Muscle of leg (tissue), 11 donors: ENCODE data around the gene CNIH2. TPM values are rescaled to one million over a fixed set of nuclear protein-coding genes. Genes with fewer than 3 reads are reported as not detected.

Experiments used
- DNase-seq: peaks from one replicate; pipeline ENCODE4 v3.0.0; 2013
- H3K27ac ChIP-seq: one replicate; pipeline ENCODE4 v1.5.1; 2013; ENCODE audit warnings: mild to moderate bottlenecking, low read length, control low read depth
- H3K27me3 ChIP-seq: one replicate; pipeline ENCODE4 v1.6.1; 2013; ENCODE audit warnings: low read length; ENCODE audit not compliant: control insufficient read depth, insufficient read depth
- H3K36me3 ChIP-seq: one replicate; pipeline ENCODE4 v1.6.1; 2013; ENCODE audit warnings: low read length; ENCODE audit not compliant: control insufficient read depth, insufficient read depth
- H3K4me1 ChIP-seq: one replicate; pipeline ENCODE4 v1.6.1; 2013; ENCODE audit warnings: low read length; ENCODE audit not compliant: control insufficient read depth, insufficient read depth
- H3K4me3 ChIP-seq: one replicate; pipeline ENCODE4 v1.5.1; 2013; ENCODE audit warnings: low read length, control low read depth
- H3K9me3 ChIP-seq: replicated peaks from 2 replicates; pipeline ENCODE4 v1.6.1; 2013; ENCODE audit warnings: low read depth, low read length; ENCODE audit not compliant: control insufficient read depth
- WGBS: methylation state at CpG from one replicate; pipeline ENCODE4 v1.1.5; 2013; ENCODE audit warnings: missing lambda C conversion rate; ENCODE audit not compliant: insufficient coverage; 5-methylcytosine and 5-hydroxymethylcytosine counted together
- polyA plus RNA-seq, 8 donors: library from polyadenylated mRNA; unstranded; fragments of 120-200 nt; gene quantifications; one replicate each; pipeline versions ENCODE4 v1.2.1 to v1.2.3, GENCODE V29; 2013; ENCODE audit warnings: inconsistent platforms in 1 of 8, low replicate concordance in 1 of 8; ENCODE audit not compliant: insufficient read length in 8 of 8, insufficient read depth in 1 of 8
- total RNA-seq: library from RNA; stranded (reverse); fragments of 120-200 nt; gene quantifications from one replicate; pipeline ENCODE4 v1.2.4, GENCODE V29; 2013

Gene CNIH2
- total and polyA plus RNA-seq, 9 donors, result 1.0 to 5.4 (median 4.1) TPM

DNA sequence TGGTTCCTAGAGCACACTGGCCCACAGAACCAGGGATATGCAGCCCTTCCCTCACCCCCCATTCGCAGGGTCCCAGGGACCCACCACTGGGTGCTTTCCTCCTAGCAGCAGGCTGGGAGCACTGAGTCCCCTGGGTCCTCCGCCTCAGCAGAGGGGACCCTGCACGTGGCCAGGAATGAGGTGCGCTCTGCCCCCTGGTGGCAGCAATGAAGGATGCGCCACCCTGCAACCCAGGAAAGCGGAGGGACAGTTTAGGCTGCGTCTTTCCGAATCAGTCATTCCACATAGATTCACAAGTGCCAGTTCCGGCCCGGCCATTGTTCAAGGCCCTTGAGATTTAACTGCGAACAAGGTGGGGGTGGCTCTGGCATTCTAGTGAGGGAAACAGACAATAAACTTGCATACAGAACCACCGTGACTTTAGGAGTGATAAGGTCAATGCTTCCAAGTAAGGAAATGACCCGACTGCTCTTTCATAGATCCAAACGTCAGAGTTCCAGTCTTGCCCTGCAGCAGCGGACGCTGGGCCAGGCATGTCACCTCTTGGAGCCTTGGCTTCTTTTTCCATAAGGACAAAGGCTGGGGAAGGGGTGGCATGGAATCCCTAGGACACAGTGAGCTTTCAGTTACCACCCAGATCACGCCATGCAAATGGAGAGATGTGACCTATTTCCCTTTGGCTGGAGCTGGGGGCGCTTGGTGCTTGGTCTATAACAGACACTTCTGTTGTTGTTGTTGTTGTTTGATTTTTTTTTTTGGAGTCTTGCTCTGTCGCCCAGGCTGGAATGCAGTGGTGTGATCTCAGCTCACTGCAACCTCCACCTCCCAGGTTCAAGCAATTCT lies 50.5 kb downstream of the CNIH2 start:
- Histone ChIP-seq H3K27ac (peak overlapping the region; percentile 38), H3K4me1 (peaks cover 43% of the 10 kb centered on the region), H3K36me3 (peaks cover 22% of the 10 kb centered on the region), H3K27me3 (no peaks in the 10 kb centered on the region), H3K4me3 (no peak overlapping the region), H3K9me3 (no peaks in the 10 kb centered on the region)
- WGBS, result 12% methylated on average over 13 of the region's 19 CpGs
- peak; percentile 81 for DNase-seq

DNA sequence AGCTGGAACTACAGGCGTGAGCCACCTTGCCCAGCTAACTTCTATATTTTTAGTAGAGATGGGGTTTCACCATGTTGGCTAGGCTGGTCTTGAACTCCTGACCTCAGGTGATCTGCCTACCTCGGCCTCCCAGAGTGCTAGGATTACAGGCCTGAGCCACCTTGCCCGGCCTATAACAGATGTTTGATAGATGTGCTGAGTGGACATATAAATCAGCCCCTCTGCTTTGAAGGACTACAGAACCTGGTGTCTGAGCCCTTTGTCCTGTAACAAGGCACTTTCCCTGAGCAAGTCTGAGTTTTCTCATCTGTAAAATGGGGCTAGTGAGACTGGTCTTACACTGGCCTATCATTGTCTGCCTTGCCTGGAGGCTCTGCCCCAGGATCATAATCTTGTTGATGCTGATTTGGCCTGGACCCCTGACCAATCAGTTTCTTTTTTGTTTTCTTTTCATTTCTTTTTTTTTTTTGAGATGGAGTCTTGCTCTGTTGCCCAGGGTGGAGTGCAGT lies 51.2 kb downstream of the CNIH2 start:
- DNase-seq, result no peak
- Histone ChIP-seq H3K4me1 (peaks cover 43% of the 10 kb centered on the region), H3K4me3 (no peak overlapping the region), H3K27me3 (no peaks in the 10 kb centered on the region), H3K9me3 (no peaks in the 10 kb centered on the region), H3K36me3 (peaks cover 22% of the 10 kb centered on the region), H3K27ac (no peak overlapping the region)
- 100% methylated on average over 1 of the region's 3 CpGs for WGBS

DNA sequence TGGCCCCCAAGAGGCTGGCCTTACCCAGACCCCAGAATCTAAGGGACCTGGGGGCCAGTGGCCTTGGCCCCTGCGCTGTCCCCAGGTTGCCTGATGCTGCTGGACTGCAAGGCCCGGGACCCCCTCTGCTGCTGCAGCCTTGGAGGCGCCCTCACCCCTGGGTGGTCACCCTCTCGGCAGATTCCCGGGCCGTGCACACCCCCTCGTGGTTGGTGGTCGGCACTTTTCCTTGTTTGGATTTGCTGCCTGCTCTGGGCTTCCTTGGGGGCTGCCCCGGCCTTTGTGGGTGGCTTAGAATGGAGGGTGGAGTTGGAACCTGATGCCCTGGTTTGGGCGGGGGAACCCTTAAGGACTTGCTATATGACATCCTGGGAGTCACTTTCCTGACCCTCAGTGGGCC lies 53.0 kb downstream of the CNIH2 start:
- no peak overlapping the region for H3K4me3 ChIP-seq
- no peaks in the 10 kb centered on the region for H3K9me3 ChIP-seq
- H3K36me3 ChIP-seq, result peaks cover 22% of the 10 kb centered on the region
- no peak for DNase-seq
- peaks cover 43% of the 10 kb centered on the region for H3K4me1 ChIP-seq
- 54% methylated on average over 6 of the region's 10 CpGs for WGBS
- no peaks in the 10 kb centered on the region for H3K27me3 ChIP-seq
- H3K27ac ChIP-seq, result no peak overlapping the region

DNA sequence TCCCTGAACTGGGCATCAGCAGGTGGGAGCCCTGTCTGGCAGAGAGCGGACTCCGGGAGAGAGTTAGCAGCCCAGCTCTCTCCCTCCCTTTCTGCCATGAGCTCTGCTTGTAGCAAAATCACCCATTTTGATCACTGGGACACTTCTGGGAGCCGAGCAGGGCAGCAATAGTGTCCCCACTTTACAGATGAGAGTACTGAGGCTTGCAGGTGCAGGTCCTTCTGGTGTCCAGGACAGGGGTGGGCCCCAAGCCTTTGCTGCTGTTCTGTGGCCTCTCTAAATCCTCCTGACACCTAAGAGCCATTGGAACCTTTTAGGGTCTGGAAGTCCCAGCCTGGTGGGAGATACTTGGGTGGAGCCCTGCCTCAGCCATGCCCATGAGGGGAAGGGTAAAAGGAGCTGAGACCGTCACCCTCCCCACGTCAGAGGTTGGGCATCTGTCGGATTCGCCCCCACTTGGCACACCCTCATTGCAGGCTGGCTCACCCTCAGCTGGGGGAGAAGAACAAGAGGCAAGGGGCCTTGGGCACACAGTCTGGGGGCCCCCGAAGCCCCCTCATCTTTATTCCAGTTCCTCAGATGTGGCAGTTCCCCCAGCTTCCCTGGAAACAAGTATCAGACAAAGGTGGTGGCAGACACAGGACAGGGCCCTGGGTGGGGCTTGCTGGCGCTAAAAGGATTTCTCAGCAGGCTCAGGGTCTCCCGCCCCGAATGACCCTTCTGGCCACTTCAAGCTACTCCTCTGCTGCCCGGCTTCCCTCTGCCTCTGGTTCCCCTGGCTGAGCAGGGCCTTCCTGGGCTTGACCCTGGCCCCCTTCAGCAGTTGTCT lies 53.8 kb downstream of the CNIH2 start:
- DNase-seq, result no peak
- no peaks in the 10 kb centered on the region for H3K9me3 ChIP-seq
- H3K27ac ChIP-seq, result no peak overlapping the region
- 85% methylated on average over 7 of the region's 12 CpGs for WGBS
- no peaks in the 10 kb centered on the region for H3K27me3 ChIP-seq
- H3K36me3 ChIP-seq, result peaks cover 22% of the 10 kb centered on the region
- no peak overlapping the region for H3K4me3 ChIP-seq
- peaks cover 43% of the 10 kb centered on the region for H3K4me1 ChIP-seq

DNA sequence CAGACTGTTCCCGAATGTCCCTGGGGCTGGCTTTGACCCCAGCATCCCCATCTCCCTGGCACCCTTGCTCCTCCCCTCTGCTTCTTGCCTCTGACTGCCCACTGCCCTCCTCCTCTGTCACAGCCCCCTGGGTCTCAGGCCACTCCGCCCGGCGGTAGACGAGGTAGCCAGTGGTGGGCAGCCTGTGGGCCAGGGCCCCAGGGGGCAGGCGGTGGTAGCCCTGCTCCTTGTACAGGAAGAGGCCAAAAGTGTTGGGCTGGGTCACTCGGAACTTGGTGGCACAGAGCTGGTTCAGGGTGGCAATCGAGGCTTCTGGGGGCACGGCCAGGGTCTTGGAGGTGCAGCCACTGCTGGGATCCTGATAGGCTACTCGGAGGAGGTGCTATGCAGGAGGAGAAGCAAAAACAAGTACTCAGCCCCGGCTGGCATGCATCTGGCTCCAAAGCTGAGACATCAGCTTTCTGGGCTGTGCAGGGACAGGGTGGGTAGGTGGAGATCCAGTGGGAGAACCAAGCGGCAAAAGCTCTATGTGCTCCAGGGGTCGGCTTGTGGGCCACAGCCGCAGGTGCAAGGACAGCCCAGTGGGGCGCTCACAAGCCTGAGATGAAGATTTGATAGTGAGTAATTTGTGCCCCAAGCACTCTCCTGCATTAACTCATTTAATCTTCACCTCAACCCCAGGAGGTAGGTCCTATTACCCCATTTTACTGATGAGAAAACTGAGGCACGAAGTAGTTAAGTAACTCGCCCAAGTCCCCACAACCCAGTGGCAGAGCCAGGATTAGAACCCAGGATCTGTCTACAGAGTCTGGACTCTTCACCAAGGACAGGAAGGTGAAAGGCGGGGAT lies 54.6 kb downstream of the CNIH2 start:
- Histone ChIP-seq H3K27me3 (no peaks in the 10 kb centered on the region), H3K9me3 (no peaks in the 10 kb centered on the region), H3K27ac (no peak overlapping the region), H3K4me1 (peaks cover 43% of the 10 kb centered on the region), H3K4me3 (no peak overlapping the region), H3K36me3 (peaks cover 28% of the 10 kb centered on the region)
- DNase-seq, result peak; percentile 1
- 92% methylated on average over 12 of the region's 18 CpGs for WGBS

DNA sequence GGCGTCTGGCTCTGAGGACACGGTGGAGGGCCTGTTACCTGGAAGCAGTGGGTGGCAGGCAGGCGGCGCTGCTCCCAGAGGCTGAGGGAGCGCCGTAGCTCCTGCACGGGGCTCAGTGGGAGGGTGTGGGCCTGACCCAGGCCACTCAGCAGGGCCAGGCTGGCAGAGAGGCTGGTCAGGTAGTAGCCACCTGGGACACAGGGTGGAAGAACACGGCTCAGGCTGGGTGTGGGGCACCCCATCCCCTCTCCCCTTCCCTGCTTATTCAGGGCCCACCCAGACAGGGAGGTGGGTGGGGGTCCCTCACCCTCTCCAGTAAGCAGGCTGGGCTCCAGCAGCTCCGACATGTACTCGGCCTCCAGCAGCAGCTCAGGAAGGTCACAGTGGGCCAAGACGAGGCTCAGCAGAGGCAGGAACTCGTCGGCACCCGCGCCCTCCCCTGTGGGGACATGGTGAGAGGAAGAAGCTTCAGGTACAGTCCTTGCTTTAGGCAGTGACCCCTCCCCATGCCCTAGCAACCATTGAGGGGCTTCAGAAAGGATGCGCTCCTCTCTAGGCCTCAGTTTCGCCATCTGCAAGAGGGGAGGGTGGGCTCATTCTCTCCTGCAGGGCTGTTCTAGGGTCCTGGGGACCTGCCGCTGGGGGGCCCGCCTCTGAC lies 55.4 kb downstream of the CNIH2 start:
- Histone ChIP-seq H3K9me3 (no peaks in the 10 kb centered on the region), H3K27me3 (no peaks in the 10 kb centered on the region), H3K4me3 (no peak overlapping the region), H3K4me1 (peaks cover 42% of the 10 kb centered on the region), H3K36me3 (peaks cover 34% of the 10 kb centered on the region), H3K27ac (no peak overlapping the region)
- 91% methylated on average over 11 of the region's 19 CpGs for WGBS
- peak; percentile 2 for DNase-seq

Other genes starting within 250 kb of the CNIH2 start
- gene GAL3ST3, start 229.0 kb upstream of the CNIH2 start, total RNA-seq, result 0.80 TPM
- gene GAL3ST3, start 229.0 kb upstream of the CNIH2 start, polyA plus RNA-seq, result 1 to 10 TPM in 3 of 8 donors, under 1 TPM in 5; 0.22 to 1.7 (median 0.93) TPM
- gene SF3B2, start 225.8 kb upstream of the CNIH2 start, total RNA-seq, result 96.9 TPM
- 100 to 1,000 TPM; 124 to 168 (median 144) TPM for gene SF3B2, start 225.8 kb upstream of the CNIH2 start, polyA plus RNA-seq
- 13.2 TPM for gene PACS1, start 207.9 kb upstream of the CNIH2 start, total RNA-seq
- 10 to 100 TPM; 25.9 to 41.3 (median 32.0) TPM for gene PACS1, start 207.9 kb upstream of the CNIH2 start, polyA plus RNA-seq
- 8.1 TPM for gene KLC2, start 20.5 kb upstream of the CNIH2 start, total RNA-seq
- gene KLC2, start 20.5 kb upstream of the CNIH2 start, polyA plus RNA-seq, result 10 to 100 TPM; 13.3 to 22.4 (median 18.5) TPM
- gene RAB1B, start 9.5 kb upstream of the CNIH2 start, total RNA-seq, result 69.7 TPM
- gene RAB1B, start 9.5 kb upstream of the CNIH2 start, polyA plus RNA-seq, result 100 to 1,000 TPM in 6 of 8 donors, 10 to 100 TPM in 2; 90.1 to 111 (median 101) TPM
- gene YIF1A, start 11.0 kb downstream of the CNIH2 start, total RNA-seq, result 58.9 TPM
- gene YIF1A, start 11.0 kb downstream of the CNIH2 start, polyA plus RNA-seq, result 10 to 100 TPM; 45.3 to 56.2 (median 53.0) TPM
- gene TMEM151A, start 13.7 kb downstream of the CNIH2 start, total RNA-seq, result not detected
- gene TMEM151A, start 13.7 kb downstream of the CNIH2 start, polyA plus RNA-seq, result under 1 TPM in 1 of 8 donors, not detected in 7; 0.04 TPM
- 24.5 TPM for gene CD248, start 38.9 kb downstream of the CNIH2 start, total RNA-seq
- 100 to 1,000 TPM in 4 of 8 donors, 10 to 100 TPM in 4; 65.9 to 134 (median 98.9) TPM for gene CD248, start 38.9 kb downstream of the CNIH2 start, polyA plus RNA-seq
- 6.0 TPM for gene RIN1, start 58.3 kb downstream of the CNIH2 start, total RNA-seq
- 1 to 10 TPM; 5.3 to 9.6 (median 7.7) TPM for gene RIN1, start 58.3 kb downstream of the CNIH2 start, polyA plus RNA-seq
- 25.0 TPM for gene BRMS1, start 66.9 kb downstream of the CNIH2 start, total RNA-seq
- gene BRMS1, start 66.9 kb downstream of the CNIH2 start, polyA plus RNA-seq, result 10 to 100 TPM; 20.5 to 27.0 (median 23.6) TPM
- 25.7 TPM for gene B4GAT1, start 69.5 kb downstream of the CNIH2 start, total RNA-seq
- 10 to 100 TPM; 17.7 to 24.1 (median 22.9) TPM for gene B4GAT1, start 69.5 kb downstream of the CNIH2 start, polyA plus RNA-seq
- gene SLC29A2, start 93.6 kb downstream of the CNIH2 start, total RNA-seq, result 10.1 TPM
- 10 to 100 TPM; 16.2 to 35.4 (median 30.0) TPM for gene SLC29A2, start 93.6 kb downstream of the CNIH2 start, polyA plus RNA-seq
- gene NPAS4, start 142.9 kb downstream of the CNIH2 start, total RNA-seq, result 0.27 TPM
- under 1 TPM in 7 of 8 donors, not detected in 1; 0.05 to 0.57 (median 0.14) TPM for gene NPAS4, start 142.9 kb downstream of the CNIH2 start, polyA plus RNA-seq
- 59.0 TPM for gene MRPL11, start 160.7 kb downstream of the CNIH2 start, total RNA-seq
- 10 to 100 TPM; 49.6 to 62.4 (median 54.9) TPM for gene MRPL11, start 160.7 kb downstream of the CNIH2 start, polyA plus RNA-seq
- gene PELI3, start 188.7 kb downstream of the CNIH2 start, total RNA-seq, result 8.2 TPM
- 1 to 10 TPM; 4.7 to 6.5 (median 5.7) TPM for gene PELI3, start 188.7 kb downstream of the CNIH2 start, polyA plus RNA-seq
- 22.3 TPM for gene DPP3, start 202.3 kb downstream of the CNIH2 start, total RNA-seq
- 10 to 100 TPM; 18.5 to 27.2 (median 23.1) TPM for gene DPP3, start 202.3 kb downstream of the CNIH2 start, polyA plus RNA-seq
- gene BBS1, start 232.5 kb downstream of the CNIH2 start, total RNA-seq, result 18.8 TPM
- 10 to 100 TPM; 13.2 to 22.6 (median 17.4) TPM for gene BBS1, start 232.5 kb downstream of the CNIH2 start, polyA plus RNA-seq